ENCODE results near the gene CDK6.

Gene CDK6

GRCh38 chr7:92702535-92702934, 133.8 kb downstream of the CDK6 start:
- no peak for DNase-seq

- no peak for DNase-seq
These were observed 136.3 kb downstream of the CDK6 start for GRCh38 chr7:92699966-92700514.

- no peak for DNase-seq
These were observed 136.8 kb downstream of the CDK6 start for GRCh38 chr7:92699560-92699959.

GRCh38 chr7:92698237-92698841, 138.0 kb downstream of the CDK6 start:
- no peak for DNase-seq

- no peak for DNase-seq
These were observed 139.0 kb downstream of the CDK6 start for GRCh38 chr7:92697414-92697813.

GRCh38 chr7:92697012-92697411, 139.4 kb downstream of the CDK6 start:
- DNase-seq = no peak

GRCh38 chr7:92696584-92696983, 139.8 kb downstream of the CDK6 start:
- DNase-seq = no peak

GRCh38 chr7:92695308-92696261, 140.8 kb downstream of the CDK6 start:
- DNase-seq = no peak

- DNase-seq = no peak
These were observed 142.2 kb downstream of the CDK6 start for GRCh38 chr7:92694211-92694610.

GRCh38 chr7:92693519-92693918, 142.9 kb downstream of the CDK6 start:
- DNase-seq = no peak

- DNase-seq = peak in 1 of 2 donors; percentile 71
These were observed 144.8 kb downstream of the CDK6 start for GRCh38 chr7:92691578-92691977.

- peak; percentile 70 to 76 for DNase-seq
These were observed 151.0 kb downstream of the CDK6 start for GRCh38 chr7:92685136-92686042.

GRCh38 chr7:92684274-92684673, 152.1 kb downstream of the CDK6 start:
- no peak for DNase-seq

- peak in 1 of 2 donors; percentile 55 for DNase-seq
These were observed 153.4 kb downstream of the CDK6 start for GRCh38 chr7:92682903-92683539.

GRCh38 chr7:92682330-92682729, 154.0 kb downstream of the CDK6 start:
- DNase-seq = no peak

- no peak for DNase-seq
These were observed 154.7 kb downstream of the CDK6 start for GRCh38 chr7:92681633-92682032.

GRCh38 chr7:92680442-92680841, 155.9 kb downstream of the CDK6 start:
- DNase-seq = no peak

- no peak for DNase-seq
These were observed 158.0 kb downstream of the CDK6 start for GRCh38 chr7:92678291-92678920.

- DNase-seq = no peak
These were observed 162.0 kb downstream of the CDK6 start for GRCh38 chr7:92674379-92674778.

- no peak for DNase-seq
These were observed 164.7 kb downstream of the CDK6 start for GRCh38 chr7:92671505-92672169.

GRCh38 chr7:92670204-92670851, 166.0 kb downstream of the CDK6 start:
- DNase-seq = no peak
